GM12878 (cell line): Measurements from ENCODE around the gene STON2. TPM values are rescaled to one million over a fixed set of nuclear protein-coding genes. Genes with fewer than 3 reads are reported as not detected.

Experiments used
- ATAC-seq: fragments of 200-7000 bp; cut with Tn5 transposase; 3 replicates; pipeline ENCODE4 v1.9.1; 2020; ENCODE audit warnings: mild to moderate bottlenecking, moderate library complexity
- BruUV-seq: library from RNA; stranded (reverse); fragments of 400-500 nt; replicated peaks from 2 replicates; lab custom pipeline; 2021; lab: Mats Ljungman, UMichigan
- CTCF ChIA-PET: fragments of 300-600 bp; sonication (Branson Sonifier 250); formaldehyde crosslinking; extraction: SDS; loops from one replicate; lab custom pipeline; 2021; ENCODE audit warnings: inconsistent platforms; lab: Yijun Ruan, JAX
- POLR2A ChIA-PET: fragments of 350-600 bp; formaldehyde crosslinking; extraction: SDS; loops from one replicate; lab custom pipeline; 2021; ENCODE audit warnings: inconsistent platforms; lab: Charles Lee
- RAD21 ChIA-PET: fragments of 300-600 bp; sonication (Branson Sonifier 250); formaldehyde crosslinking; loops from one replicate; lab custom pipeline; 2023; ENCODE audit warnings: antibody characterized with exemption; ENCODE audit not compliant: unreplicated experiment; lab: Charles Lee
- SMC1A ChIA-PET: fragments of 300-600 bp; sonication (Branson Sonifier 250); formaldehyde crosslinking; loops from one replicate; lab custom pipeline; 2023; ENCODE audit not compliant: unreplicated experiment, uncharacterized antibody; lab: Charles Lee
- DNase-seq: peaks from one replicate; pipeline ENCODE4 v3.0.0-alpha.2; 2011; ENCODE audit warnings: low read depth, low spot score
- FAIRE-seq: peaks from 3 replicates; lab custom pipeline; 2011; peaks lifted over from hg19 to GRCh38; lab: Jason Lieb, UNC
- H2AFZ ChIP-seq: 2 replicates; pipeline ENCODE4 v1.6.0; 2011; ENCODE audit warnings: low read depth, low read length, control low read depth; ENCODE audit not compliant: control insufficient read depth
- H3K27ac ChIP-seq: 2 replicates; pipeline ENCODE4 v1.5.1; 2011; ENCODE audit warnings: control low read depth; ENCODE audit not compliant: control insufficient read depth, insufficient read depth
- H3K27me3 ChIP-seq, 2 experiments: replicated peaks in 1 of 2; 2 replicates each; pipeline versions ENCODE4 v1.6.0 to v1.6.1; 2011; ENCODE audit warnings: low read length in 1 of 2; ENCODE audit not compliant: control insufficient read depth in 2 of 2, insufficient read depth in 2 of 2
- H3K36me3 ChIP-seq, 2 experiments: 2 replicates each; pipeline ENCODE4 v1.5.1; 2011; ENCODE audit warnings: low read length in 1 of 2; ENCODE audit not compliant: control insufficient read depth in 2 of 2, insufficient read depth in 2 of 2
- H3K4me1 ChIP-seq: 2 replicates; pipeline ENCODE4 v1.6.1; 2011; ENCODE audit warnings: mild to moderate bottlenecking, low read length, moderate library complexity, mixed read lengths; ENCODE audit not compliant: control insufficient read depth, insufficient read depth
- H3K4me2 ChIP-seq: 2 replicates; pipeline ENCODE4 v1.6.0; 2011; ENCODE audit warnings: control low read depth; ENCODE audit not compliant: control insufficient read depth, insufficient read depth
- H3K4me3 ChIP-seq: fragments of 200-600 bp; sonication (generic); 2 replicates; pipeline ENCODE4 v1.5.1; 2016
- H3K79me2 ChIP-seq: 2 replicates; pipeline ENCODE4 v1.6.0; 2011; ENCODE audit warnings: low read length; ENCODE audit not compliant: control insufficient read depth, insufficient read depth
- H3K9ac ChIP-seq: 2 replicates; pipeline ENCODE4 v1.8.0; 2011; ENCODE audit warnings: low read length, control low read depth, mixed read lengths; ENCODE audit not compliant: control insufficient read depth, insufficient read depth
- H3K9me3 ChIP-seq: replicated peaks from 3 replicates; pipeline ENCODE4 v1.5.1; 2011; ENCODE audit warnings: mild to moderate bottlenecking, low read length; ENCODE audit not compliant: control insufficient read depth, insufficient read depth
- H4K20me1 ChIP-seq: 2 replicates; pipeline ENCODE4 v1.6.0; 2011; ENCODE audit not compliant: control insufficient read depth, insufficient read depth
- ATF2 ChIP-seq: IDR thresholded peaks from 2 replicates; pipeline ENCODE4 v1.6.1; 2012; ENCODE audit warnings: low read length, inconsistent platforms
- CBX5 ChIP-seq: sonication (generic); IDR thresholded peaks from 2 replicates; pipeline ENCODE4 v1.6.1; 2016; ENCODE audit warnings: low read depth, moderate library complexity, mild to moderate bottlenecking, inconsistent platforms
- EP300 ChIP-seq, 2 experiments: fragments of 150-350 bp in 1 of 2; IDR thresholded peaks; 2 replicates each; pipeline ENCODE4 v1.6.1; 2011 to 2012; ENCODE audit warnings: low read depth in 2 of 2, low read length in 2 of 2, borderline replicate concordance in 1 of 2, improper control_type of control experiment in 1 of 2, inconsistent platforms in 1 of 2; ENCODE audit not compliant: control insufficient read depth in 1 of 2
- MAX ChIP-seq: IDR thresholded peaks from 2 replicates; pipeline ENCODE4 v1.6.1; 2012; ENCODE audit warnings: low read depth, low read length, improper control_type of control experiment
- NR2C2 ChIP-seq: IDR thresholded peaks from 2 replicates; pipeline ENCODE4 v1.6.1; 2011; ENCODE audit warnings: borderline replicate concordance, low read depth; ENCODE audit not compliant: control insufficient read depth, insufficient read length
- RB1 ChIP-seq: fragments of 450-650 bp; formaldehyde crosslinking; IDR thresholded peaks from 2 replicates; pipeline ENCODE4 v1.6.1; 2017; ENCODE audit warnings: mild to moderate bottlenecking, borderline replicate concordance
- STAT3 ChIP-seq: IDR thresholded peaks from 2 replicates; pipeline ENCODE4 v1.6.1; 2011; ENCODE audit warnings: low read depth, low read length, improper control_type of control experiment
- USF1 ChIP-seq: IDR thresholded peaks from 2 replicates; pipeline ENCODE4 v1.6.1; 2011; ENCODE audit warnings: borderline replicate concordance, low read depth, mild to moderate bottlenecking, moderate library complexity, mixed read lengths, low read length; ENCODE audit not compliant: insufficient read depth; ENCODE audit errors: extremely low read length
- ZBTB4 ChIP-seq: fragments of 450-650 bp; formaldehyde crosslinking; IDR thresholded peaks from 2 replicates; pipeline ENCODE4 v1.4.0; 2022; ENCODE audit warnings: mild to moderate bottlenecking, moderate library complexity
- ZNF592 ChIP-seq: fragments of 450-650 bp; IDR thresholded peaks from 2 replicates; pipeline ENCODE4 v1.6.1; 2017; ENCODE audit warnings: mild to moderate bottlenecking, moderate library complexity
- WGBS: methylation state at CpG from one replicate; pipeline ENCODE4 v1.1.6; 2016; ENCODE audit warnings: low lambda C conversion rate; ENCODE audit not compliant: insufficient replicate concordance, insufficient coverage; ENCODE audit errors: missing lambda C conversion rate; 5-methylcytosine and 5-hydroxymethylcytosine counted together
- in situ Hi-C: fragments of 300-500 bp; cut with MboI; formaldehyde crosslinking; loops from 9 replicates; pipeline ENCODE4 v1.14.3; 2018; ENCODE audit warnings: mixed read lengths
- intact Hi-C: fragments of 100-400 bp; cut with micrococcal nuclease; formaldehyde crosslinking; loops from one replicate; pipeline ENCODE4 v1.14.2; 2022; ENCODE audit not compliant: unreplicated experiment
- polyA plus RNA-seq, 11 experiments: library from polyadenylated mRNA; depleted of rRNA in 4 of 11; unstranded in 6 of 11; stranded (reverse) in 5 of 11; fragments of >200 nt; fragmentation: Nextera tagmentation in 4 of 11; fragmentation: Illumina TruSeq in 1 of 11; extraction: Ambion mirVana in 4 of 11; extraction: Trizol in 1 of 11; gene quantifications; 1 replicate in 1 of 11; 2 replicates in 10 of 11; pipeline versions ENCODE4 v1.2.1 to v1.2.3, GENCODE V29; 2011 to 2016; ENCODE audit warnings: inconsistent platforms in 2 of 11, missing spikeins in 2 of 11, low read depth in 1 of 11
- total RNA-seq, 4 experiments: library from RNA; depleted of rRNA in 3 of 4; stranded (reverse); fragments of >200 nt in 3 of 4; fragmentation: Illumina TruSeq in 1 of 4; extraction: Trizol in 1 of 4; gene quantifications; 2 replicates each; pipeline versions ENCODE4 v1.2.1 to v1.2.3, GENCODE V29; 2013 to 2021

The STON2 gene
- total and polyA plus RNA-seq, 10 of the 15 experiments (the other 5 are each of a cell fraction or from before 2014, with no cell fraction given), result 0.03 to 0.13 (median 0.03) TPM; not detected in 7

- Histone ChIP-seq H3K4me3 (no peak overlapping the region), H3K27me3 (peaks cover 0 to 3% of the 10 kb centered on the region in 2 experiments; a peak in 2 of 4 replicates), H3K4me2 (no peak overlapping the region), H3K79me2 (no peaks in the 10 kb centered on the region), H3K9ac (no peak overlapping the region), H3K27ac (no peak overlapping the region), H4K20me1 (no peaks in the 10 kb centered on the region), H3K36me3 (no peaks in the 10 kb centered on the region), H3K4me1 (no peaks in the 10 kb centered on the region), H2AFZ (no peak overlapping the region), H3K9me3 (no peaks in the 10 kb centered on the region)
- DNase-seq (no peak), ATAC-seq (no peak), FAIRE-seq (no peak)
- ChIA-PET SMC1A (no interaction called here), POLR2A (no interaction called here), RAD21 (no interaction called here), CTCF (no interaction called here)
- WGBS, result 46% methylated on average over 6 of the region's 6 CpGs
- intact Hi-C loops (no loop called here), in situ Hi-C loops (no loop called here)
- BruUV-seq, result no TSS peak
- TF ChIP-seq USF1 (no peak), RB1 (no peak), ZBTB4 (no peak), CBX5 (no peak), ZNF592 (no peak), EP300 (IDR thresholded peaks at IDR 0.05; ENCODE audit: borderline replicate concordance in 1 of 2, control insufficient read depth in 1 of 2, low read depth in 2 of 2, low read length in 2 of 2) (no peak), MAX (no peak), NR2C2 (no peak), ATF2 (no peak), STAT3 (no peak)
These were observed 23.4 kb upstream of the STON2 start for GRCh38 chr14:81423504-81423903.
